ENCODE data around the gene MEGF10. TPM values are rescaled to one million over a fixed set of nuclear protein-coding genes. Genes with fewer than 3 reads are reported as not detected.

Gene MEGF10
- total and polyA plus RNA-seq, 10 donors = 0.02 to 2.2 (median 0.22) TPM

DNA sequence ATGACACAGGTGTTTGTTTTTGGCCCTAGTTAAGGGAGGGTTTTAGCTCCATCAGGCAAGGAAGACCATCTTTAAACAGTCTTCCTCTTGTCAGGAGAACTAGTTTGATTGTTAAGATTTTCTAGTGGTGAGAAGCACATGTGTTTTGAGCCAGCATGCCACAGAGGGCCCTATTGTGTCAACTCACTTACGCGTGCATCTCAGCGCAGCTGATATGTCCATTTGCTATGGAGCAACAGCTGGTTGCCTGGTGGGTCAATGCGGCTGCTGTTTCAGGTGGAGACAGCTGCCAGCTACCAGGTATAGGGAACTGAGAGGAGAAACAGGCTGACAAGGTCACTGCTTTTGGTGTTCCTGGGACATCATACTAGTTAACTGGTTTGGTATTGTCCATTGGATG, 126.3 kb downstream of the MEGF10 start:
- WGBS, 5 donors = 93 to 99% (median 98%) methylated on average over 4 of the region's 4 CpGs
- Histone ChIP-seq H3K9me3 (no peaks in the 10 kb centered on the region), H3K27ac (no peak overlapping the region), H3K4me1 (no peaks in the 10 kb centered on the region), H3K4me3 (no peak overlapping the region), H3K36me3 (no peaks in the 10 kb centered on the region), H3K27me3 (replicated peaks in 1 of 7) (no peaks in the 10 kb centered on the region)
- intact Hi-C loops (cut with DNase I; ENCODE audit: low total_unique reads) = no loop called here
- DNase-seq = peak; percentile 49
- no peak for TF ChIP-seq POLR2A (IDR thresholded peaks at IDR 0.05)

DNA sequence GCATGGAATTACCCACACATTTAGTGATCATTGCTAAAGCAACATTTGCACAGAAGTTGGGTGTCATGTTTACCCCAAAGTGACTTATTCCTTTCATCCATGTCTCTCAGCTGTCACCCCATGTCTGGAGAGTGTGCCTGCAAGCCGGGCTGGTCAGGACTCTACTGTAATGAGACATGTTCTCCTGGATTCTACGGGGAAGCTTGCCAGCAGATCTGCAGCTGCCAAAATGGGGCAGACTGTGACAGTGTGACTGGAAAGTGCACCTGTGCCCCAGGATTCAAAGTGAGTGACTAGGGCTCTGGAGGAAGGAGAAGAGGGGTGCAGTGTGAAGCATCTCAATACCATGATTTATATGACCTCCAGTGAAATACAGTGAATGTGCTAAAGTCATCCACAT, 126.9 kb downstream of the MEGF10 start:
- intact Hi-C loops (cut with DNase I; ENCODE audit: low total_unique reads) = no loop called here
- Histone ChIP-seq H3K36me3 (no peaks in the 10 kb centered on the region), H3K4me1 (no peaks in the 10 kb centered on the region), H3K9me3 (no peaks in the 10 kb centered on the region), H3K27ac (no peak overlapping the region), H3K4me3 (no peak overlapping the region), H3K27me3 (replicated peaks in 1 of 7) (no peaks in the 10 kb centered on the region)
- WGBS, 5 donors = 77 to 87% (median 80%) methylated on average over 2 of the region's 2 CpGs
- DNase-seq = no peak
- TF ChIP-seq, protein P1, sequence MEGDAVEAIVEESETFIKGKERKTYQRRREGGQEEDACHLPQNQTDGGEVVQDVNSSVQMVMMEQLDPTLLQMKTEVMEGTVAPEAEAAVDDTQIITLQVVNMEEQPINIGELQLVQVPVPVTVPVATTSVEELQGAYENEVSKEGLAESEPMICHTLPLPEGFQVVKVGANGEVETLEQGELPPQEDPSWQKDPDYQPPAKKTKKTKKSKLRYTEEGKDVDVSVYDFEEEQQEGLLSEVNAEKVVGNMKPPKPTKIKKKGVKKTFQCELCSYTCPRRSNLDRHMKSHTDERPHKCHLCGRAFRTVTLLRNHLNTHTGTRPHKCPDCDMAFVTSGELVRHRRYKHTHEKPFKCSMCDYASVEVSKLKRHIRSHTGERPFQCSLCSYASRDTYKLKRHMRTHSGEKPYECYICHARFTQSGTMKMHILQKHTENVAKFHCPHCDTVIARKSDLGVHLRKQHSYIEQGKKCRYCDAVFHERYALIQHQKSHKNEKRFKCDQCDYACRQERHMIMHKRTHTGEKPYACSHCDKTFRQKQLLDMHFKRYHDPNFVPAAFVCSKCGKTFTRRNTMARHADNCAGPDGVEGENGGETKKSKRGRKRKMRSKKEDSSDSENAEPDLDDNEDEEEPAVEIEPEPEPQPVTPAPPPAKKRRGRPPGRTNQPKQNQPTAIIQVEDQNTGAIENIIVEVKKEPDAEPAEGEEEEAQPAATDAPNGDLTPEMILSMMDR (IDR thresholded peaks at IDR 0.05 in 8 of 11, conservative IDR thresholded peaks at IDR 0.05 in 3 of 11) = no peak
- TF ChIP-seq POLR2A (IDR thresholded peaks at IDR 0.05) (no peak), POLR2AphosphoS5 (IDR thresholded peaks at IDR 0.05) (no peak)

GRCh38 chr5:127418367-127418766, 127.8 kb downstream of the MEGF10 start:
- Histone ChIP-seq H3K4me3 (no peak overlapping the region), H3K9me3 (no peaks in the 10 kb centered on the region), H3K4me1 (no peaks in the 10 kb centered on the region), H3K27me3 (replicated peaks in 1 of 7) (no peaks in the 10 kb centered on the region), H3K27ac (no peak overlapping the region), H3K36me3 (no peaks in the 10 kb centered on the region)
- DNase-seq = no peak
- intact Hi-C loops (cut with DNase I; ENCODE audit: low total_unique reads) = no loop called here
- WGBS, 5 donors = 68 to 89% (median 82%) methylated on average over 1 of the region's 1 CpG
- TF ChIP-seq POLR2AphosphoS5 (IDR thresholded peaks at IDR 0.05) (no peak), POLR2A (IDR thresholded peaks at IDR 0.05) (no peak)
- TF ChIP-seq, protein P1 (IDR thresholded peaks at IDR 0.05 in 8 of 11, conservative IDR thresholded peaks at IDR 0.05 in 3 of 11) = no peak

GRCh38 chr5:127418974-127419682, 128.5 kb downstream of the MEGF10 start:
- Histone ChIP-seq H3K27me3 (replicated peaks in 1 of 7) (no peaks in the 10 kb centered on the region), H3K36me3 (no peaks in the 10 kb centered on the region), H3K4me1 (no peaks in the 10 kb centered on the region), H3K27ac (no peak overlapping the region), H3K4me3 (no peak overlapping the region), H3K9me3 (no peaks in the 10 kb centered on the region)
- DNase-seq = no peak
- TF ChIP-seq POLR2AphosphoS5 (IDR thresholded peaks at IDR 0.05) (no peak), POLR2A (IDR thresholded peaks at IDR 0.05) (no peak)
- TF ChIP-seq, protein P1 (IDR thresholded peaks at IDR 0.05 in 8 of 11, conservative IDR thresholded peaks at IDR 0.05 in 3 of 11) = no peak
- WGBS, 5 donors = 78 to 89% (median 82%) methylated on average over 7 of the region's 7 CpGs
- intact Hi-C loops (cut with DNase I; ENCODE audit: low total_unique reads) = no loop called here

Measured in spleen (tissue), 11 donors.